Astrocyte (in vitro differentiated cells and primary cell): ENCODE results near the gene EED. TPM values are rescaled to one million over a fixed set of nuclear protein-coding genes. Genes with fewer than 3 reads are reported as not detected.
"Not testable (repeated sequence)": the region's sequence is repeated elsewhere in the genome, so short reads cannot be mapped to it uniquely, and the experiment has no call there.

Experiments
- DNase-seq: peaks from one replicate; pipeline ENCODE4 v3.0.0-alpha.2; 2010; ENCODE audit warnings: low read depth
- FAIRE-seq: peaks from 2 replicates; lab custom pipeline; 2011; peaks lifted over from hg19 to GRCh38; lab: Jason Lieb, UNC
- H2AFZ ChIP-seq: 2 replicates; pipeline ENCODE4 v1.6.0; 2012; ENCODE audit warnings: low read depth, low read length, inconsistent platforms
- H3K27ac ChIP-seq: 2 replicates; pipeline ENCODE4 v1.5.1; 2011; ENCODE audit warnings: low read depth, low read length, inconsistent platforms
- H3K27me3 ChIP-seq: 2 replicates; pipeline ENCODE4 v1.6.0; 2011; ENCODE audit warnings: low read length, inconsistent platforms; ENCODE audit not compliant: insufficient read depth
- H3K36me3 ChIP-seq: 2 replicates; pipeline ENCODE4 v1.5.1; 2011; ENCODE audit warnings: low read length, inconsistent platforms; ENCODE audit not compliant: insufficient read depth
- H3K4me1 ChIP-seq: 2 replicates; pipeline ENCODE4 v1.5.1; 2011; ENCODE audit warnings: low read length, inconsistent platforms; ENCODE audit not compliant: insufficient read depth
- H3K4me2 ChIP-seq: 2 replicates; pipeline ENCODE4 v1.6.0; 2012; ENCODE audit warnings: low read length, inconsistent platforms
- H3K4me3 ChIP-seq: 2 replicates; pipeline ENCODE4 v1.5.1; 2011; ENCODE audit warnings: low read depth, mild to moderate bottlenecking, low read length, inconsistent platforms; ENCODE audit not compliant: insufficient read depth
- H3K79me2 ChIP-seq: 2 replicates; pipeline ENCODE4 v1.6.0; 2012; ENCODE audit warnings: mild to moderate bottlenecking, low read length, inconsistent platforms; ENCODE audit not compliant: insufficient read depth
- H3K9ac ChIP-seq: 2 replicates; pipeline ENCODE4 v1.6.0; 2012; ENCODE audit warnings: mild to moderate bottlenecking, low read length, inconsistent platforms
- H3K9me3 ChIP-seq: 2 replicates; pipeline ENCODE4 v1.5.1; 2012; ENCODE audit warnings: low read depth, mild to moderate bottlenecking, low read length, inconsistent platforms; ENCODE audit not compliant: insufficient read depth
- H4K20me1 ChIP-seq: 2 replicates; pipeline ENCODE4 v1.6.0; 2012; ENCODE audit warnings: low read length, inconsistent platforms; ENCODE audit not compliant: insufficient read depth
- H3K27ac Mint-ChIP-seq: one replicate; pipeline ENCODE4 v1.8.0; 2021; ENCODE audit warnings: mild to moderate bottlenecking, mixed read lengths; ENCODE audit not compliant: unreplicated experiment
- H3K27me3 Mint-ChIP-seq: one replicate; pipeline ENCODE4 v1.8.0; 2021; ENCODE audit warnings: low read depth, mixed read lengths; ENCODE audit not compliant: unreplicated experiment
- H3K36me3 Mint-ChIP-seq: one replicate; pipeline ENCODE4 v1.8.0; 2021; ENCODE audit warnings: low read depth, mixed read lengths; ENCODE audit not compliant: unreplicated experiment
- H3K4me1 Mint-ChIP-seq: one replicate; pipeline ENCODE4 v1.8.0; 2021; ENCODE audit warnings: low read depth, mixed read lengths; ENCODE audit not compliant: unreplicated experiment
- H3K4me3 Mint-ChIP-seq: one replicate; pipeline ENCODE4 v1.8.0; 2021; ENCODE audit warnings: mild to moderate bottlenecking, moderate library complexity, mixed read lengths; ENCODE audit not compliant: unreplicated experiment
- H3K9me3 Mint-ChIP-seq: one replicate; pipeline ENCODE4 v1.8.0; 2021; ENCODE audit warnings: mild to moderate bottlenecking, mixed read lengths; ENCODE audit not compliant: unreplicated experiment
- EZH2 ChIP-seq: IDR thresholded peaks from 2 replicates; pipeline ENCODE4 v1.6.1; 2012; ENCODE audit warnings: mild to moderate bottlenecking, low read length, inconsistent platforms; ENCODE audit not compliant: insufficient read depth
- total RNA-seq: library from RNA; stranded (reverse); gene quantifications from 2 replicates; pipeline ENCODE4 v1.2.1, GENCODE V29; 2021
- TF ChIP-seq, protein P1 (sequence below): IDR thresholded peaks from 2 replicates; pipeline ENCODE4 v1.5.1; 2011; ENCODE audit warnings: low read depth, mild to moderate bottlenecking, inconsistent platforms, low read length, moderate library complexity; ENCODE audit not compliant: insufficient read depth

EED gene
- total RNA-seq, 1 donor from 2014 or later: 23.4 TPM

- no peak overlapping the region for H3K27ac ChIP-seq
- Mint-ChIP-seq H3K4me1 (no peaks in the 10 kb centered on the region), H3K9me3 (peaks cover 2% of the 10 kb centered on the region), H3K4me3 (no peak overlapping the region), H3K27ac (no peak overlapping the region), H3K36me3 (no peaks in the 10 kb centered on the region), H3K27me3 (peaks cover 2% of the 10 kb centered on the region)
- no peaks in the 10 kb centered on the region for H3K9me3 ChIP-seq
- H4K20me1 ChIP-seq: no peaks in the 10 kb centered on the region
- no peak overlapping the region for H3K4me2 ChIP-seq
- no peaks in the 10 kb centered on the region for H3K36me3 ChIP-seq
- H3K79me2 ChIP-seq: no peaks in the 10 kb centered on the region
- DNase-seq (no peak), FAIRE-seq (no peak)
- H2AFZ ChIP-seq: no peak overlapping the region
- H3K9ac ChIP-seq: no peak overlapping the region
- H3K4me3 ChIP-seq: no peak overlapping the region
- H3K4me1 ChIP-seq: no peaks in the 10 kb centered on the region
- TF ChIP-seq, protein P1, sequence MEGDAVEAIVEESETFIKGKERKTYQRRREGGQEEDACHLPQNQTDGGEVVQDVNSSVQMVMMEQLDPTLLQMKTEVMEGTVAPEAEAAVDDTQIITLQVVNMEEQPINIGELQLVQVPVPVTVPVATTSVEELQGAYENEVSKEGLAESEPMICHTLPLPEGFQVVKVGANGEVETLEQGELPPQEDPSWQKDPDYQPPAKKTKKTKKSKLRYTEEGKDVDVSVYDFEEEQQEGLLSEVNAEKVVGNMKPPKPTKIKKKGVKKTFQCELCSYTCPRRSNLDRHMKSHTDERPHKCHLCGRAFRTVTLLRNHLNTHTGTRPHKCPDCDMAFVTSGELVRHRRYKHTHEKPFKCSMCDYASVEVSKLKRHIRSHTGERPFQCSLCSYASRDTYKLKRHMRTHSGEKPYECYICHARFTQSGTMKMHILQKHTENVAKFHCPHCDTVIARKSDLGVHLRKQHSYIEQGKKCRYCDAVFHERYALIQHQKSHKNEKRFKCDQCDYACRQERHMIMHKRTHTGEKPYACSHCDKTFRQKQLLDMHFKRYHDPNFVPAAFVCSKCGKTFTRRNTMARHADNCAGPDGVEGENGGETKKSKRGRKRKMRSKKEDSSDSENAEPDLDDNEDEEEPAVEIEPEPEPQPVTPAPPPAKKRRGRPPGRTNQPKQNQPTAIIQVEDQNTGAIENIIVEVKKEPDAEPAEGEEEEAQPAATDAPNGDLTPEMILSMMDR: no peak
- no peak for TF ChIP-seq EZH2
- no peaks in the 10 kb centered on the region for H3K27me3 ChIP-seq
Measured at GRCh38 chr11:86220653-86221052, 23.9 kb upstream of the EED start.

DNA sequence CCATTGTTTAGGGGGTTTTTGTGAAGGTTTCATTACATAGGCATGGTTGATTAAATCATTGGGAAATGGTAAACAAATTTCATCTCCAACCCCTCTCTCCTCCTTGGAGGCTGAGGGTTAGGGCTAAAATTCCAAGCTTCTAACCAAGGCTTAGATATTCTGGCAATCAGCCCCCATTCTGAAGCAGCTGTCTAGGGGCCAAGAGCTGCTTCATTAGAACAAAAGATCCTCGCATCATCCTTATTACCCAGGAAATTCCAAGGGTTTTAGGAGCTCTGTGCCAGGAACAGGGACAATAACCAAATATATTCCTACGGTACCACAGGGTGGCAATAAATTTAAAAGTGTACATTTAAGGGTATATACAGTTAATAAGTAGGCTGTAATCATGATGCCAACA is 22.5 kb upstream of the EED start:
- no peaks in the 10 kb centered on the region for H3K4me1 Mint-ChIP-seq
- Histone ChIP-seq H4K20me1 (no peaks in the 10 kb centered on the region), H3K4me1 (no peaks in the 10 kb centered on the region), H3K36me3 (no peaks in the 10 kb centered on the region), H3K4me3 (no peak overlapping the region), H3K9ac (no peak overlapping the region), H3K79me2 (no peaks in the 10 kb centered on the region), H3K27me3 (no peaks in the 10 kb centered on the region), H3K9me3 (no peaks in the 10 kb centered on the region), H3K27ac (no peak overlapping the region), H2AFZ (no peak overlapping the region), H3K4me2 (no peak overlapping the region)
- H3K36me3 Mint-ChIP-seq: no peaks in the 10 kb centered on the region
- peaks cover 2% of the 10 kb centered on the region for H3K9me3 Mint-ChIP-seq
- DNase-seq (no peak), FAIRE-seq (no peak)
- peaks cover 2% of the 10 kb centered on the region for H3K27me3 Mint-ChIP-seq
- TF ChIP-seq EZH2: no peak
- TF ChIP-seq, protein P1: no peak
- no peak overlapping the region for H3K27ac Mint-ChIP-seq
- H3K4me3 Mint-ChIP-seq: no peak overlapping the region

DNA sequence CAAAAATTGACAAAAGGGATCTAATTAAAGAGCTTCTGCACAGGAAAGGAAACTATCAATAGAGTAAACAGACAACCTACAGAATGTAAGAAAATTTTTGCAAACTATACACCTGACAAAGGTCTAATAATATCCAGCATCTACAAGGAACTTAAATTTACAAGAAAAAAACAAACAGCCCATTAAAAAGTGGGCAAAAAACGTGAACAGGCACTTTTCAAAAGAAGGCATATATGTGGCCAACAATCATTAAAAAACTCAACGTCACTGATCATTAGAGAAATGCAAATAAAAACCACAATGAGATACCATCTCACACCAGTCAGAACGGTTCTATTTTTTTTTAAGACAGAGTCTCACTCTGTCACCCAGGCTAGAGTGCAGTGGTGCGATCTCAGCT is 20.0 kb upstream of the EED start:
- not testable (repeated sequence) for H3K79me2 ChIP-seq, H3K36me3 ChIP-seq, H3K27me3 Mint-ChIP-seq, DNase-seq, H3K4me3 Mint-ChIP-seq, H3K27ac Mint-ChIP-seq, H3K4me1 ChIP-seq, H3K9me3 ChIP-seq, H3K9me3 Mint-ChIP-seq, H3K27ac ChIP-seq, H3K9ac ChIP-seq, H3K4me2 ChIP-seq, H2AFZ ChIP-seq, FAIRE-seq, H3K27me3 ChIP-seq, H3K4me1 Mint-ChIP-seq, H3K36me3 Mint-ChIP-seq, H3K4me3 ChIP-seq, H4K20me1 ChIP-seq

GRCh38 chr11:86225344-86225743 is 19.2 kb upstream of the EED start:
- H3K27me3 Mint-ChIP-seq, H3K36me3 Mint-ChIP-seq, H3K27me3 ChIP-seq, H3K4me1 ChIP-seq, H3K9me3 Mint-ChIP-seq, H4K20me1 ChIP-seq, H3K27ac ChIP-seq, H3K4me3 ChIP-seq, H3K9ac ChIP-seq, H2AFZ ChIP-seq, H3K9me3 ChIP-seq, H3K36me3 ChIP-seq, H3K27ac Mint-ChIP-seq, DNase-seq, H3K4me1 Mint-ChIP-seq, H3K4me3 Mint-ChIP-seq, FAIRE-seq, H3K4me2 ChIP-seq, H3K79me2 ChIP-seq: not testable (repeated sequence)
